ENCODE data around the gene ZNF646.

DNA sequence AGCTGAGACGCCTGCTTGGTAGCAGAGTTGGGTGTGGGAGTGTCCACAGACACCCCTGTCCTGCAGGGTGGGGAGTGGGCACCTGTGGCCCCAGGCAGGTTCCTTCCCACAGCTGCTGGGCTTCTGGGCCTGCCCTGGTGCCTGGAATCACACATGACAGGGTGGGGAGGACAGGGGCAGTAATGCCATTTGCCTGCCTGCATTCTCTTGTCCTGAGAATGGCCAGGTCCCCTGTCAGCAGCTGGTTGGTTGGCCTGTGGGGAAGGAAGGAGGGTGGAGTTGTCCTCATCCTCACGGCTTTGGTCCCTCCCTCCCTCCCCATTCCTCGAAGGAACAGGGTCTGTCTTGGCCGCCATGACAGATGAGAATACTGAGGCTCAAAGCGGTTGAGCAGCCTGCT is 9.3 kb downstream of the ZNF646 start:
- TF ChIP-seq, protein P1, sequence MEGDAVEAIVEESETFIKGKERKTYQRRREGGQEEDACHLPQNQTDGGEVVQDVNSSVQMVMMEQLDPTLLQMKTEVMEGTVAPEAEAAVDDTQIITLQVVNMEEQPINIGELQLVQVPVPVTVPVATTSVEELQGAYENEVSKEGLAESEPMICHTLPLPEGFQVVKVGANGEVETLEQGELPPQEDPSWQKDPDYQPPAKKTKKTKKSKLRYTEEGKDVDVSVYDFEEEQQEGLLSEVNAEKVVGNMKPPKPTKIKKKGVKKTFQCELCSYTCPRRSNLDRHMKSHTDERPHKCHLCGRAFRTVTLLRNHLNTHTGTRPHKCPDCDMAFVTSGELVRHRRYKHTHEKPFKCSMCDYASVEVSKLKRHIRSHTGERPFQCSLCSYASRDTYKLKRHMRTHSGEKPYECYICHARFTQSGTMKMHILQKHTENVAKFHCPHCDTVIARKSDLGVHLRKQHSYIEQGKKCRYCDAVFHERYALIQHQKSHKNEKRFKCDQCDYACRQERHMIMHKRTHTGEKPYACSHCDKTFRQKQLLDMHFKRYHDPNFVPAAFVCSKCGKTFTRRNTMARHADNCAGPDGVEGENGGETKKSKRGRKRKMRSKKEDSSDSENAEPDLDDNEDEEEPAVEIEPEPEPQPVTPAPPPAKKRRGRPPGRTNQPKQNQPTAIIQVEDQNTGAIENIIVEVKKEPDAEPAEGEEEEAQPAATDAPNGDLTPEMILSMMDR (conservative IDR thresholded peaks at IDR 0.05; ENCODE audit: low read length), result no peak
- TF ChIP-seq EZH2phosphoT487 (IDR thresholded peaks at IDR 0.05; ENCODE audit: borderline replicate concordance), result no peak
